HepG2 (cell line): ENCODE measurements around the gene PLCB2. TPM values are rescaled to one million over a fixed set of nuclear protein-coding genes. Genes with fewer than 3 reads are reported as not detected.
A peak's percentile ranks its signal among the peaks of the same experiment; 100 is the strongest.

Experiments
- HMGXB3 ChIP-seq: sonication (generic); formaldehyde crosslinking; IDR thresholded peaks from 2 replicates; pipeline ENCODE4 v1.4.0; 2020; ENCODE audit warnings: missing genetic modification reagents, borderline replicate concordance
- HMGXB4 ChIP-seq, 2 experiments: sonication (generic) in 1 of 2; formaldehyde crosslinking in 1 of 2; IDR thresholded peaks; 2 replicates each; pipeline versions ENCODE4 v1.4.0 to v1.6.1; 2018 to 2020; ENCODE audit warnings: missing genetic modification reagents in 2 of 2, borderline replicate concordance in 1 of 2, low read depth in 1 of 2, mild to moderate bottlenecking in 1 of 2, missing biosample characterization in 1 of 2
- KDM5B ChIP-seq: sonication (generic); formaldehyde crosslinking; IDR thresholded peaks from 2 replicates; pipeline ENCODE4 v1.4.0; 2020; ENCODE audit warnings: missing genetic modification reagents, mild to moderate bottlenecking, borderline replicate concordance
- MAFG ChIP-seq: sonication (generic); formaldehyde crosslinking; IDR thresholded peaks from 2 replicates; pipeline ENCODE4 v1.5.1; 2020; ENCODE audit warnings: mild to moderate bottlenecking, missing genetic modification reagents
- PHF8 ChIP-seq: sonication (generic); formaldehyde crosslinking; IDR thresholded peaks from 2 replicates; pipeline ENCODE4 v1.5.0; 2020; ENCODE audit warnings: missing genetic modification reagents
- PITX1 ChIP-seq: sonication (generic); formaldehyde crosslinking; IDR thresholded peaks from 2 replicates; pipeline ENCODE4 v1.5.1; 2020; ENCODE audit warnings: mild to moderate bottlenecking, missing genetic modification reagents
- PLRG1 ChIP-seq: fragments of 450-650 bp; conservative IDR thresholded peaks from 2 replicates; pipeline ENCODE4 v1.6.1; 2016
- RARA ChIP-seq: IDR thresholded peaks from 2 replicates; pipeline ENCODE4 v1.6.1; 2016; ENCODE audit warnings: missing genetic modification reagents, missing compliant biosample characterization
- SNAPC5 ChIP-seq: sonication (generic); formaldehyde crosslinking; IDR thresholded peaks from 2 replicates; pipeline ENCODE4 v1.8.1; 2023; ENCODE audit warnings: mild to moderate bottlenecking, missing genetic modification reagents, borderline replicate concordance
- SOX5 ChIP-seq: IDR thresholded peaks from 2 replicates; pipeline ENCODE4 v1.6.1; 2016; ENCODE audit warnings: borderline replicate concordance
- ZBTB38 ChIP-seq: sonication (generic); formaldehyde crosslinking; IDR thresholded peaks from 2 replicates; pipeline ENCODE4 v1.5.1; 2020; ENCODE audit warnings: mild to moderate bottlenecking, missing genetic modification reagents
- ZNF367 ChIP-seq: sonication (generic); formaldehyde crosslinking; IDR thresholded peaks from 2 replicates; pipeline ENCODE4 v1.4.0; 2020; ENCODE audit warnings: missing genetic modification reagents, borderline replicate concordance
- ZNF431 ChIP-seq: sonication (generic); formaldehyde crosslinking; IDR thresholded peaks from 2 replicates; pipeline ENCODE4 v1.9.0; 2022; ENCODE audit warnings: missing genetic modification reagents, low read depth, mild to moderate bottlenecking, borderline replicate concordance
- polyA plus RNA-seq, 8 experiments: library from polyadenylated mRNA; depleted of rRNA in 3 of 8; stranded (reverse) in 7 of 8; unstranded in 1 of 8; fragments of >200 nt; fragmentation: Illumina TruSeq in 4 of 8; extraction: Trizol in 4 of 8; gene quantifications; 2 replicates each; pipeline versions ENCODE4 v1.2.1 to v1.2.3, GENCODE V29; 2011 to 2016; ENCODE audit warnings: low read depth in 4 of 8, missing spikeins in 1 of 8, mixed read lengths in 1 of 8; ENCODE audit not compliant: insufficient read depth in 1 of 8
- total RNA-seq, 5 experiments: library from RNA; depleted of rRNA; stranded (reverse); fragments of >200 nt; fragmentation: Illumina TruSeq; extraction: Trizol; gene quantifications; 2 replicates each; pipeline ENCODE4 v1.2.3, GENCODE V29; 2016; ENCODE audit warnings: low read depth in 1 of 5
- TF ChIP-seq, protein P1 (sequence below): sonication (generic); formaldehyde crosslinking; IDR thresholded peaks from 2 replicates; pipeline ENCODE4 v1.4.0; 2020; ENCODE audit warnings: missing genetic modification reagents
- TF ChIP-seq, protein P2 (sequence below): sonication (generic); formaldehyde crosslinking; IDR thresholded peaks from 2 replicates; pipeline ENCODE4 v1.5.0; 2020; ENCODE audit warnings: missing genetic modification reagents, mild to moderate bottlenecking, borderline replicate concordance

PLCB2 gene
- total and polyA plus RNA-seq, 2 of the 13 experiments (the other 11 are each of a cell fraction or from before 2014, with no cell fraction given): 0.11 TPM; not detected in 1

DNA sequence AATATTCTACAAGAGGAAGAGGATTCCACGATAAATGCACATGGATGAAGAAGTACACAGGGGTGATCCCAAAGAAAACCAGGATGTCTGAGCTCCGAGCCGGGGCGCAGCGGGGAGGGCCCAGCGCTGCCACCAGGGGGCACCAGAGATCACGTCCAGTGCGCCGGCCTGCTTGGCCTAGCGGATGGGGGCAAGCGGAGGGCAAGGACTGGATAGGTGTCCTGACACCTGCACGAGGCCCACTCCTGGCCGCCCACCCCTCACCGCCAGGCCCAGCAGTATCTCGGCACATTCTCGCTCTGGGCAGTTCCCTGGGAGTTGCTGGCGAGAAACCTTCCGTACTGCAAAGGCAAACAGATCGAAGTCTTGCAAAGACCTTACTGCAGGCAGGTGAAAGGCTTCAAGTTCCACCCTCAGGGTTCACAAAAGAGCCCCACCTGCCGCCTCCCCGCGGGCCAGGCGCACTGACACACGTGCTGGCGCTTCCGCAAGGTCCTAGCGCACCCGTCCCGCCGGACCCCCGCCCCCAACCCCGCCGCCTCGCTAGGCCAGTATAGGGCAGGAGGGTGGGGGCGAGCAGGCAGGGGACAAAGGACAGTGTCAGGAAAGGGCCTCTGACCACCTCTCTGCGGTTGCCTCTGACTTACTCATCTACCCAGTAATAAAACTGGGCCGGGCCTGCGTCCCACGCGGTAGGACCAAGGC is 28.1 kb downstream of the PLCB2 start (continued):
- TF ChIP-seq RARA (peak; percentile 46), PITX1 (CRISPR knock-in tag) (no peak), ZBTB38 (CRISPR knock-in tag) (0 out of 2 replicates have a peak, but pooled peaks have one; percentile 20), SNAPC5 (CRISPR knock-in tag) (no peak), ZNF367 (no peak), PHF8 (CRISPR knock-in tag) (peak; percentile 14; the same call in 1 of the 2 replicates), KDM5B (CRISPR knock-in tag) (peak; percentile 58; the same call in 1 of the 2 replicates), HMGXB4 (CRISPR knock-in tag; IDR thresholded peaks at IDR 0.05; ENCODE audit: borderline replicate concordance in 1 of 2, low read depth in 1 of 2) (peak; percentile 62 to 66; a peak in 2 of 4 replicates), MAFG (CRISPR knock-in tag) (no peak), PLRG1 (no peak), HMGXB3 (CRISPR knock-in tag) (0 out of 2 replicates have a peak, but pooled peaks have one; percentile 35), SOX5 (CRISPR knock-in tag) (0 out of 2 replicates have a peak, but pooled peaks have one; percentile 20), ZNF431 (CRISPR knock-in tag) (no peak)
- TF ChIP-seq, protein P1, sequence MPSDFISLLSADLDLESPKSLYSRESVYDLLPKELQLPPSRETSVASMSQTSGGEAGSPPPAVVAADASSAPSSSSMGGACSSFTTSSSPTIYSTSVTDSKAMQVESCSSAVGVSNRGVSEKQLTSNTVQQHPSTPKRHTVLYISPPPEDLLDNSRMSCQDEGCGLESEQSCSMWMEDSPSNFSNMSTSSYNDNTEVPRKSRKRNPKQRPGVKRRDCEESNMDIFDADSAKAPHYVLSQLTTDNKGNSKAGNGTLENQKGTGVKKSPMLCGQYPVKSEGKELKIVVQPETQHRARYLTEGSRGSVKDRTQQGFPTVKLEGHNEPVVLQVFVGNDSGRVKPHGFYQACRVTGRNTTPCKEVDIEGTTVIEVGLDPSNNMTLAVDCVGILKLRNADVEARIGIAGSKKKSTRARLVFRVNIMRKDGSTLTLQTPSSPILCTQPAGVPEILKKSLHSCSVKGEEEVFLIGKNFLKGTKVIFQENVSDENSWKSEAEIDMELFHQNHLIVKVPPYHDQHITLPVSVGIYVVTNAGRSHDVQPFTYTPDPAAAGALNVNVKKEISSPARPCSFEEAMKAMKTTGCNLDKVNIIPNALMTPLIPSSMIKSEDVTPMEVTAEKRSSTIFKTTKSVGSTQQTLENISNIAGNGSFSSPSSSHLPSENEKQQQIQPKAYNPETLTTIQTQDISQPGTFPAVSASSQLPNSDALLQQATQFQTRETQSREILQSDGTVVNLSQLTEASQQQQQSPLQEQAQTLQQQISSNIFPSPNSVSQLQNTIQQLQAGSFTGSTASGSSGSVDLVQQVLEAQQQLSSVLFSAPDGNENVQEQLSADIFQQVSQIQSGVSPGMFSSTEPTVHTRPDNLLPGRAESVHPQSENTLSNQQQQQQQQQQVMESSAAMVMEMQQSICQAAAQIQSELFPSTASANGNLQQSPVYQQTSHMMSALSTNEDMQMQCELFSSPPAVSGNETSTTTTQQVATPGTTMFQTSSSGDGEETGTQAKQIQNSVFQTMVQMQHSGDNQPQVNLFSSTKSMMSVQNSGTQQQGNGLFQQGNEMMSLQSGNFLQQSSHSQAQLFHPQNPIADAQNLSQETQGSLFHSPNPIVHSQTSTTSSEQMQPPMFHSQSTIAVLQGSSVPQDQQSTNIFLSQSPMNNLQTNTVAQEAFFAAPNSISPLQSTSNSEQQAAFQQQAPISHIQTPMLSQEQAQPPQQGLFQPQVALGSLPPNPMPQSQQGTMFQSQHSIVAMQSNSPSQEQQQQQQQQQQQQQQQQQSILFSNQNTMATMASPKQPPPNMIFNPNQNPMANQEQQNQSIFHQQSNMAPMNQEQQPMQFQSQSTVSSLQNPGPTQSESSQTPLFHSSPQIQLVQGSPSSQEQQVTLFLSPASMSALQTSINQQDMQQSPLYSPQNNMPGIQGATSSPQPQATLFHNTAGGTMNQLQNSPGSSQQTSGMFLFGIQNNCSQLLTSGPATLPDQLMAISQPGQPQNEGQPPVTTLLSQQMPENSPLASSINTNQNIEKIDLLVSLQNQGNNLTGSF: 0 out of 2 replicates have a peak, but pooled peaks have one; percentile 62
- TF ChIP-seq, protein P2, sequence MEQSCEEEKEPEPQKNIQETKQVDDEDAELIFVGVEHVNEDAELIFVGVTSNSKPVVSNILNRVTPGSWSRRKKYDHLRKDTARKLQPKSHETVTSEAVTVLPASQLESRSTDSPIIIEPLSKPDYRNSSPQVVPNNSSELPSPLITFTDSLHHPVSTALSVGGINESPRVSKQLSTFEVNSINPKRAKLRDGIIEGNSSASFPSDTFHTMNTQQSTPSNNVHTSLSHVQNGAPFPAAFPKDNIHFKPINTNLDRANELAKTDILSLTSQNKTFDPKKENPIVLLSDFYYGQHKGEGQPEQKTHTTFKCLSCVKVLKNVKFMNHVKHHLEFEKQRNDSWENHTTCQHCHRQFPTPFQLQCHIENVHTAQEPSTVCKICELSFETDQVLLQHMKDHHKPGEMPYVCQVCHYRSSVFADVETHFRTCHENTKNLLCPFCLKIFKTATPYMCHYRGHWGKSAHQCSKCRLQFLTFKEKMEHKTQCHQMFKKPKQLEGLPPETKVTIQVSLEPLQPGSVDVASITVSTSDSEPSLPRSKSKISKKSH (CRISPR knock-in tag): no peak
